Hepatocyte (in vitro differentiated cells): ENCODE data around the gene NOC3L. TPM values are rescaled to one million over a fixed set of nuclear protein-coding genes. Genes with fewer than 3 reads are reported as not detected.

Source experiments
- DNase-seq: peaks from one replicate; pipeline ENCODE4 v3.0.0-alpha.2; 2016; ENCODE audit warnings: low spot score
- H2AFZ ChIP-seq: fragments of 200-600 bp; sonication (generic); 2 replicates; pipeline ENCODE4 v1.6.0; 2016; ENCODE audit warnings: antibody characterized with exemption, mild to moderate bottlenecking
- H3K27ac ChIP-seq: fragments of 200-600 bp; sonication (generic); 2 replicates; pipeline ENCODE4 v1.5.1; 2016; ENCODE audit warnings: mild to moderate bottlenecking
- H3K27me3 ChIP-seq: fragments of 200-600 bp; sonication (generic); 2 replicates; pipeline ENCODE4 v1.6.1; 2016
- H3K36me3 ChIP-seq: fragments of 200-600 bp; sonication (generic); replicated peaks from 2 replicates; pipeline ENCODE4 v1.5.1; 2016; ENCODE audit warnings: low read depth; ENCODE audit not compliant: insufficient read depth
- H3K4me1 ChIP-seq: fragments of 200-600 bp; sonication (generic); 2 replicates; pipeline ENCODE4 v1.5.1; 2016; ENCODE audit warnings: mild to moderate bottlenecking, moderate library complexity; ENCODE audit not compliant: insufficient read depth
- H3K4me2 ChIP-seq: fragments of 200-600 bp; sonication (generic); 2 replicates; pipeline ENCODE4 v1.6.0; 2016
- H3K4me3 ChIP-seq: fragments of 200-600 bp; sonication (generic); 2 replicates; pipeline ENCODE4 v1.5.1; 2016; ENCODE audit warnings: mild to moderate bottlenecking
- H3K79me2 ChIP-seq: fragments of 200-600 bp; sonication (generic); 2 replicates; pipeline ENCODE4 v1.6.0; 2017; ENCODE audit warnings: mild to moderate bottlenecking
- H3K9me2 ChIP-seq: fragments of 200-600 bp; sonication (generic); replicated peaks from 2 replicates; pipeline ENCODE4 v1.6.0; 2017; ENCODE audit warnings: mild to moderate bottlenecking; ENCODE audit not compliant: insufficient read depth
- H3K9me3 ChIP-seq: fragments of 200-600 bp; sonication (generic); 2 replicates; pipeline ENCODE4 v1.5.1; 2016; ENCODE audit warnings: low read depth, mild to moderate bottlenecking
- H4K20me1 ChIP-seq: fragments of 200-600 bp; sonication (generic); 2 replicates; pipeline ENCODE4 v1.6.0; 2016; ENCODE audit warnings: mild to moderate bottlenecking; ENCODE audit not compliant: insufficient read depth, poor library complexity, severe bottlenecking
- CTCF ChIP-seq: fragments of 200-600 bp; sonication (generic); IDR thresholded peaks from 2 replicates; pipeline ENCODE4 v1.5.1; 2016; ENCODE audit warnings: antibody characterized with exemption, mild to moderate bottlenecking; ENCODE audit not compliant: poor library complexity
- EZH2 ChIP-seq: fragments of 200-600 bp; sonication (generic); IDR thresholded peaks from 2 replicates; pipeline ENCODE4 v1.6.1; 2016; ENCODE audit warnings: antibody characterized with exemption, mild to moderate bottlenecking, borderline replicate concordance
- EZH2phosphoT487 ChIP-seq: fragments of 200-600 bp; sonication (generic); IDR thresholded peaks from one replicate; pipeline ENCODE4 v1.6.1; 2018; ENCODE audit warnings: antibody characterized with exemption, mild to moderate bottlenecking, low read depth, moderate library complexity; ENCODE audit not compliant: unreplicated experiment, severe bottlenecking
- WGBS: methylation state at CpG from one replicate; pipeline ENCODE4 v1.1.6; 2016; ENCODE audit warnings: low lambda C conversion rate; ENCODE audit errors: missing lambda C conversion rate; 5-methylcytosine and 5-hydroxymethylcytosine counted together
- polyA plus RNA-seq: library from polyadenylated mRNA; unstranded; fragments of >200 nt; fragmentation: Nextera tagmentation; extraction: Ambion mirVana; gene quantifications from 2 replicates; pipeline ENCODE4 v1.2.1, GENCODE V29; 2016
- total RNA-seq: library from RNA; depleted of rRNA; stranded (reverse); fragments of >200 nt; gene quantifications from 2 replicates; pipeline ENCODE4 v1.2.3, GENCODE V29; 2014

Gene NOC3L
- total and polyA plus RNA-seq, 2 experiments from 2014 or later: 9.4 to 20.5 TPM

DNA sequence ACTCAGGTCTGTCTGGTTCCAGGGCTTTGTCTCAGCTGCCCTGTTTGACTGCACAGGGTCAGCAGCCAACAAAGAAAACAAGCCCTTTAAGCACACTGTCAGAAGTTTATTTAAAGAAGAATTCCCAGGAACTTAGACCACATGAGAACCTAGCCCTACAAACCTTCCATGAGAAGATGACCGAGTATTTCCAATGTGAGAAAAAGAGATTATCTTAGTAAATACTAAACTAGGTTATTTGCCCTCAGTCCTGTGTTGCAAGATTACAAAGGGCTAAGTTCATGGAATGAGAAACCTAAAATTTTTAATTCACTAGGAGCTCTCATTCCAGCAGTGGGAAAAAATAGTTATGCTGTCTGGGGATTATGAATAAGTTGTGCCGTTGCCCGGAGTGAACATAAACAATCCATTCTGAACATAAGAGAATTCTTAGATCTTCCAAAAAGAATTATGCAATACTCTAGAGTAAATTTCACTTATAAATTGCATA lies 46.7 kb downstream of the NOC3L start:
- Histone ChIP-seq H3K4me1 (peaks cover 2% of the 10 kb centered on the region), H4K20me1 (no peaks in the 10 kb centered on the region), H3K4me3 (no peak overlapping the region), H3K79me2 (no peaks in the 10 kb centered on the region), H3K27ac (peak overlapping the region; percentile 67), H3K9me3 (no peaks in the 10 kb centered on the region), H3K36me3 (no peaks in the 10 kb centered on the region), H3K4me2 (peak overlapping the region; percentile 32), H2AFZ (no peak overlapping the region), H3K27me3 (no peaks in the 10 kb centered on the region), H3K9me2 (no peaks in the 10 kb centered on the region)
- DNase-seq: peak; percentile 13
- WGBS: 69% methylated on average over 3 of the region's 3 CpGs
- TF ChIP-seq EZH2: no peak
- no peak for TF ChIP-seq EZH2phosphoT487
- TF ChIP-seq CTCF: no peak

DNA sequence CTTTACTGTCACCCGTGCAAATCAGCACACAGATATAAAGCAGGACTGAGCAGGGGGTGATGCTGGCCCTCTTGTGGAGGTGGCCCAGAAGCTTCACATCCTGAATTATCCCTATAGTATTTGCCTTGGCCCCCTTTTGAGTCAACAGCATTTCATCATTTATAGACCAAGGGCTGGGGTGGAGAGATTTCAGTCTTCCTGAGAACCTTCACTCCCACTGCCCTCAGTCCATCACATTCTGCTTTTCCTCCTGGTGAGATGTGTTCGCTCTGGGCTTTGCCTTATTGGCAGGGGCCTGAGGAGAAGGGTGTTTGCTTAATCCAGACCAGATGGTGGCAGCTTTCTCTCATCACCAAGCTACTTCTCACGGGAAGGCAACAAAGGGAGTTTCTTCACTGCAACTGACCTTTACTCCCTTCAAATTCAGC lies 47.7 kb downstream of the NOC3L start:
- WGBS: 53% methylated on average over 3 of the region's 3 CpGs
- no peak overlapping the region for H2AFZ ChIP-seq
- no peak overlapping the region for H3K4me2 ChIP-seq
- H3K4me3 ChIP-seq: no peak overlapping the region
- no peaks in the 10 kb centered on the region for H3K27me3 ChIP-seq
- peak; percentile 19 for DNase-seq
- H3K4me1 ChIP-seq: peaks cover 2% of the 10 kb centered on the region
- peak overlapping the region; percentile 67 for H3K27ac ChIP-seq
- H3K9me3 ChIP-seq: no peaks in the 10 kb centered on the region
- no peaks in the 10 kb centered on the region for H4K20me1 ChIP-seq
- TF ChIP-seq EZH2 (no peak), CTCF (no peak), EZH2phosphoT487 (no peak)
- H3K79me2 ChIP-seq: no peaks in the 10 kb centered on the region
- no peaks in the 10 kb centered on the region for H3K9me2 ChIP-seq
- no peaks in the 10 kb centered on the region for H3K36me3 ChIP-seq

GRCh38 chr10:94310369-94310768 lies 52.4 kb downstream of the NOC3L start:
- peak; percentile 27 for DNase-seq
- Histone ChIP-seq H3K36me3 (no peaks in the 10 kb centered on the region), H2AFZ (no peak overlapping the region), H3K79me2 (no peaks in the 10 kb centered on the region), H3K4me2 (no peak overlapping the region), H4K20me1 (no peaks in the 10 kb centered on the region), H3K27me3 (no peaks in the 10 kb centered on the region), H3K4me1 (no peaks in the 10 kb centered on the region), H3K27ac (no peak overlapping the region), H3K4me3 (no peak overlapping the region), H3K9me2 (no peaks in the 10 kb centered on the region), H3K9me3 (no peaks in the 10 kb centered on the region)
- TF ChIP-seq EZH2 (no peak), EZH2phosphoT487 (no peak), CTCF (no peak)
- WGBS: 83% methylated on average over 6 of the region's 6 CpGs

DNA sequence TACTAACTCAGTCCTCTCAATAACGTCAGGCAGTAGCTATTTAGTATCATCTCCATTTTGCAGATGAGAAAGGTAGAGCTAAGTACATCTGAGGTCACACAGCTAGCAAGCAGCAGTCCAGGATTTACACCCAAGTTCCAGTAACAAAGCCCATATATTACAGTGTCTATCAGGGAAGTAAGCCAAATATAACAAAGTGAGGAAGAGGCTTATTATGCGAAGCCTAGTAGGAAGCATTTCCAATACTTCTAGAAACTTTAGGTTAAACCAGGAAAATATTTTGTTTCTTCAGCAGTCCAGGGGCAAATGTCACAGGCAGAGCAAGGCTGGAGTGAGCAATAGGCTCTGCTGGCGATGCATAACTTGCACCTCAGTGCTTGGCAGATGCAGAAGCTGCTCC lies 53.9 kb downstream of the NOC3L start:
- Histone ChIP-seq H3K27ac (no peak overlapping the region), H2AFZ (no peak overlapping the region), H3K36me3 (no peaks in the 10 kb centered on the region), H3K27me3 (no peaks in the 10 kb centered on the region), H3K79me2 (no peaks in the 10 kb centered on the region), H3K9me3 (no peaks in the 10 kb centered on the region), H3K4me2 (no peak overlapping the region), H4K20me1 (no peaks in the 10 kb centered on the region), H3K4me1 (no peaks in the 10 kb centered on the region), H3K9me2 (no peaks in the 10 kb centered on the region), H3K4me3 (no peak overlapping the region)
- WGBS: 95% methylated on average over 3 of the region's 3 CpGs
- no peak for DNase-seq
- TF ChIP-seq CTCF (no peak), EZH2 (no peak), EZH2phosphoT487 (no peak)
